Lower leg skin (tissue), 3 donors: ENCODE measurements around the gene TRAPPC3.

ENCODE experiments used
- POLR2A ChIP-seq, 2 donors: fragments of 450-650 bp; IDR thresholded peaks; one replicate each; pipeline ENCODE4 v1.6.1; 2016 to 2017; ENCODE audit warnings: antibody characterized with exemption in 2 of 2, mild to moderate bottlenecking in 1 of 2, moderate library complexity in 1 of 2
- TF ChIP-seq, protein P1 (sequence below), 3 donors: fragments of 450-650 bp; IDR thresholded peaks; one replicate each; pipeline ENCODE4 v1.5.1; 2016; ENCODE audit warnings: antibody characterized with exemption in 3 of 3, mild to moderate bottlenecking in 3 of 3, moderate library complexity in 2 of 3

DNA sequence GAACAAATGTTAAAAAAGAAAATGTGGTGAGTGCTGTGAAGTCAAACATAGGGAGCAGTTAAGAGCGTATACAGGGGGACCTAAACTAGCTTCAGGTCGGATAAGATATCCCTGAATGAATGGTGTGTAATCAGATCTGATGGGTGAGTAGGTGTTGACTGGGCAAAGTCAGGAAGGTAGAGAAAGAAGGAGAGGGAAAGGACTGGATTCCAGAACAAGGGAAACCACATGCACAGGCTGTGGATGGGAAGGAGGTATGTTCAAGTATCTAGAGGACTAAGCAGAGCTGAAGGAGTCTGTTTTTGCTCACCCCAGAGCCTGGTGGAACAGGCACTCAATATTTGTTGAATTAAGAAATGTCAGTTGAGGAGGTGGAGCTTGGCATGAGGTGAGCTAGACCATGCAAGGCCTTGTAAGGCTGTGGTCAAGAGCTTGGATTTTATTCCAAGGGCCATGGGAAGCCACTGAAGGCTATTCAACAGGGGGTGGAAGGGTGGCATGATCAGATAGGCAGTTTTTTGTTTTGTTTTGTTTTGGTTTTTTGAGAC lies 34.1 kb upstream of the TRAPPC3 start:
- TF ChIP-seq, protein P1, sequence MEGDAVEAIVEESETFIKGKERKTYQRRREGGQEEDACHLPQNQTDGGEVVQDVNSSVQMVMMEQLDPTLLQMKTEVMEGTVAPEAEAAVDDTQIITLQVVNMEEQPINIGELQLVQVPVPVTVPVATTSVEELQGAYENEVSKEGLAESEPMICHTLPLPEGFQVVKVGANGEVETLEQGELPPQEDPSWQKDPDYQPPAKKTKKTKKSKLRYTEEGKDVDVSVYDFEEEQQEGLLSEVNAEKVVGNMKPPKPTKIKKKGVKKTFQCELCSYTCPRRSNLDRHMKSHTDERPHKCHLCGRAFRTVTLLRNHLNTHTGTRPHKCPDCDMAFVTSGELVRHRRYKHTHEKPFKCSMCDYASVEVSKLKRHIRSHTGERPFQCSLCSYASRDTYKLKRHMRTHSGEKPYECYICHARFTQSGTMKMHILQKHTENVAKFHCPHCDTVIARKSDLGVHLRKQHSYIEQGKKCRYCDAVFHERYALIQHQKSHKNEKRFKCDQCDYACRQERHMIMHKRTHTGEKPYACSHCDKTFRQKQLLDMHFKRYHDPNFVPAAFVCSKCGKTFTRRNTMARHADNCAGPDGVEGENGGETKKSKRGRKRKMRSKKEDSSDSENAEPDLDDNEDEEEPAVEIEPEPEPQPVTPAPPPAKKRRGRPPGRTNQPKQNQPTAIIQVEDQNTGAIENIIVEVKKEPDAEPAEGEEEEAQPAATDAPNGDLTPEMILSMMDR (IDR thresholded peaks at IDR 0.05), result no peak
- no peak for TF ChIP-seq POLR2A (IDR thresholded peaks at IDR 0.05)
